ENCODE measurements around the gene RAP1GAP. TPM values are rescaled to one million over a fixed set of nuclear protein-coding genes. Genes with fewer than 3 reads are reported as not detected.

Gene RAP1GAP
- total RNA-seq, 2 experiments from 2014 or later, result not detected

GRCh38 chr1:21670956-21671902, 2.1 kb upstream of the RAP1GAP start:
- no peaks in the 10 kb centered on the region for H3K36me3 ChIP-seq (ENCODE audit: insufficient read depth, low read length)
- no peaks in the 10 kb centered on the region for H3K9me3 ChIP-seq (ENCODE audit: low read length)
- no peaks in the 10 kb centered on the region for H3K9me2 ChIP-seq (ENCODE audit: insufficient read depth, low read length)
- H3K27ac ChIP-seq (ENCODE audit: low read depth, low read length, poor library complexity, severe bottlenecking), result no peak overlapping the region
- no peak for DNase-seq (ENCODE audit: low spot score)
- intact Hi-C loops (cut with micrococcal nuclease; ENCODE audit: unreplicated experiment), result no loop called here
- H3K4me2 ChIP-seq (ENCODE audit: low read length), result no peak overlapping the region
- H3K4me3 ChIP-seq (ENCODE audit: low read depth, low read length, poor library complexity, severe bottlenecking), result no peak overlapping the region
- H4K20me1 ChIP-seq (ENCODE audit: insufficient read depth, low read length), result no peaks in the 10 kb centered on the region
- no peaks in the 10 kb centered on the region for H3K79me2 ChIP-seq (ENCODE audit: insufficient read depth, low read depth, low read length)
- H2AFZ ChIP-seq (ENCODE audit: low read length), result no peak overlapping the region
- TF ChIP-seq CTCF (conservative IDR thresholded peaks at IDR 0.05; ENCODE audit: low read length) (no peak), EZH2phosphoT487 (IDR thresholded peaks at IDR 0.05; ENCODE audit: borderline replicate concordance, low read depth, low read length) (no peak)
- no TSS peak for BruUV-seq (replicated peaks)
- no peaks in the 10 kb centered on the region for H3K4me1 ChIP-seq (ENCODE audit: insufficient read depth, low read length, poor library complexity, severe bottlenecking)
- ChIA-PET POLR2A (no interaction called here), CTCF (ENCODE audit: unreplicated experiment) (no interaction called here)

- H3K36me3 ChIP-seq (ENCODE audit: insufficient read depth, low read length), result no peaks in the 10 kb centered on the region
- H3K4me1 ChIP-seq (ENCODE audit: insufficient read depth, low read length, poor library complexity, severe bottlenecking), result no peaks in the 10 kb centered on the region
- no peaks in the 10 kb centered on the region for H3K79me2 ChIP-seq (ENCODE audit: insufficient read depth, low read depth, low read length)
- ChIA-PET CTCF (ENCODE audit: unreplicated experiment) (interaction anchor here (0.6 kb wide), 1 partner anchor 1829 kb away, joined by 3 read pairs; no protein-coding TSS in a partner anchor), POLR2A (no interaction called here)
- H4K20me1 ChIP-seq (ENCODE audit: insufficient read depth, low read length), result no peaks in the 10 kb centered on the region
- intact Hi-C loops (cut with micrococcal nuclease; ENCODE audit: unreplicated experiment), result no loop called here
- DNase-seq (ENCODE audit: low spot score), result no peak
- no TSS peak for BruUV-seq (replicated peaks)
- H3K27ac ChIP-seq (ENCODE audit: low read depth, low read length, poor library complexity, severe bottlenecking), result no peak overlapping the region
- H3K9me3 ChIP-seq (ENCODE audit: low read length), result no peaks in the 10 kb centered on the region
- H3K4me3 ChIP-seq (ENCODE audit: low read depth, low read length, poor library complexity, severe bottlenecking), result no peak overlapping the region
- H3K4me2 ChIP-seq (ENCODE audit: low read length), result no peak overlapping the region
- H2AFZ ChIP-seq (ENCODE audit: low read length), result no peak overlapping the region
- TF ChIP-seq EZH2phosphoT487 (IDR thresholded peaks at IDR 0.05; ENCODE audit: borderline replicate concordance, low read depth, low read length) (no peak), CTCF (conservative IDR thresholded peaks at IDR 0.05; ENCODE audit: low read length) (no peak)
- H3K9me2 ChIP-seq (ENCODE audit: insufficient read depth, low read length), result no peaks in the 10 kb centered on the region
Observed at GRCh38 chr1:21670059-21670881, 1.1 kb upstream of the RAP1GAP start.
